Esophagus muscularis mucosa (tissue), 4 donors: ENCODE data around the gene RTEL1. TPM values are rescaled to one million over a fixed set of nuclear protein-coding genes. Genes with fewer than 3 reads are reported as not detected.
A peak's percentile ranks its signal among the peaks of the same experiment; 100 is the strongest.

ENCODE experiments used
- DNase-seq: peaks from one replicate; pipeline ENCODE4 v3.0.0-alpha.2; 2017; ENCODE audit errors: extremely low spot score
- H3K27ac ChIP-seq, 4 donors: fragments of 200-600 bp; sonication (generic); replicated peaks in 1 of 4; 1 replicate in 3 of 4; 2 replicates in 1 of 4; pipeline ENCODE4 v1.5.1; 2016 to 2019; ENCODE audit warnings: mild to moderate bottlenecking in 1 of 4
- H3K27me3 ChIP-seq, 4 donors: fragments of 200-600 bp; sonication (generic); one replicate each; pipeline versions ENCODE4 v1.5.1 to v1.6.0; 2016 to 2019
- H3K36me3 ChIP-seq, 4 donors: fragments of 200-600 bp; sonication (generic); one replicate each; pipeline ENCODE4 v1.5.1; 2016 to 2019
- H3K4me1 ChIP-seq, 4 donors: fragments of 200-600 bp; sonication (generic); one replicate each; pipeline ENCODE4 v1.5.1; 2016 to 2019
- H3K4me3 ChIP-seq, 4 donors: fragments of 200-600 bp; sonication (generic); 1 replicate in 2 of 4; 2 replicates in 2 of 4; pipeline ENCODE4 v1.5.1; 2016 to 2019; ENCODE audit warnings: mild to moderate bottlenecking in 4 of 4, moderate library complexity in 1 of 4
- H3K9me3 ChIP-seq, 4 donors: fragments of 200-600 bp; sonication (generic); 1 replicate in 3 of 4; 2 replicates in 1 of 4; pipeline ENCODE4 v1.5.1; 2016 to 2019
- EP300 ChIP-seq: sonication (generic); formaldehyde crosslinking; IDR thresholded peaks from one replicate; pipeline ENCODE4 v1.6.1; 2017; ENCODE audit warnings: antibody characterized with exemption
- POLR2A ChIP-seq: fragments of 450-650 bp; IDR thresholded peaks from one replicate; pipeline ENCODE4 v1.6.1; 2017; ENCODE audit warnings: antibody characterized with exemption, moderate library complexity, mild to moderate bottlenecking, low read depth
- POLR2AphosphoS5 ChIP-seq, 2 donors: sonication (generic); formaldehyde crosslinking; IDR thresholded peaks; one replicate each; pipeline ENCODE4 v1.6.1; 2017; ENCODE audit warnings: antibody characterized with exemption in 2 of 2
- WGBS: methylation state at CpG from one replicate; pipeline ENCODE4 v1.1.5; 2018; 5-methylcytosine and 5-hydroxymethylcytosine counted together
- intact Hi-C: fragments of 100-400 bp; cut with DNase I; formaldehyde crosslinking; loops from one replicate; pipeline ENCODE4 v1.15.1; 2023
- total RNA-seq, 4 donors: library from RNA; depleted of rRNA; stranded (reverse); fragments of >200 nt; gene quantifications; one replicate each; pipeline versions ENCODE4 v1.1.0 to v1.2.1, GENCODE V29; 2016
- TF ChIP-seq, protein P1 (sequence below), 3 experiments: fragments of 200-600 bp in 2 of 3; fragments of 450-650 bp in 1 of 3; sonication (generic) in 2 of 3; IDR thresholded peaks; one replicate each; pipeline ENCODE4 v1.5.1; 2017 to 2019; ENCODE audit warnings: antibody characterized with exemption in 3 of 3, mild to moderate bottlenecking in 2 of 3, moderate library complexity in 1 of 3

RTEL1 gene
- total RNA-seq, 4 donors from 2014 or later: 8.4 to 13.4 (median 9.6) TPM

DNA sequence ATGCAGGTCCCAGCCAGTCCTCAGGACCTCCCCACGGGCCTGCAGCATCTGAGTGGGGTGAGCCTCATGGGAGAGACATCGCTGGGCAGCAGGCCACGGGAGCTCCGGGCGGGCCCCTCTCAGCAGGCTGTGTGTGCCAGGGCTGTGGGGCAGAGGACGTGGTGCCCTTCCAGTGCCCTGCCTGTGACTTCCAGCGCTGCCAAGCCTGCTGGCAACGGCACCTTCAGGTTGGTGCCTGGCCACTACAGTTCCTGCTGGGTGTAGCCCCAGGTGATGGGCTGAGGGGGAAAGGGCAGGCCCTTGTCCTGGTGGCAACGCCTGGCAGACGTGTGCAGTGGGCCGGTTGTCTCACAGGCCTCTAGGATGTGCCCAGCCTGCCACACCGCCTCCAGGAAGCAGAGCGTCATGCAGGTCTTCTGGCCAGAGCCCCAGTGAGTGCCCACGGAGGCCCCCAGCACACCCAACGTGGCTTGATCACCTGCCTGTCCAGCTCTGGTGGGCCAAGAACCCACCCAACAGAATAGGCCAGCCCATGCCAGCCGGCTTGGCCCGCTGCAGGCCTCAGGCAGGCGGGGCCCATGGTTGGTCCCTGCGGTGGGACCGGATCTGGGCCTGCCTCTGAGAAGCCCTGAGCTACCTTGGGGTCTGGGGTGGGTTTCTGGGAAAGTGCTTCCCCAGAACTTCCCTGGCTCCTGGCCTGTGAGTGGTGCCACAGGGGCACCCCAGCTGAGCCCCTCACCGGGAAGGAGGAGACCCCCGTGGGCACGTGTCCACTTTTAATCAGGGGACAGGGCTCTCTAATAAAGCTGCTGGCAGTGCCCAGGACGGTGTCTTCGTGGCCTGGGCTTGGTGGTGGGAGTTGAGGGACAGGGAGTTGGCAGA lies 37.6 kb downstream of the RTEL1 start:
- Histone ChIP-seq H3K36me3 (peaks cover 7 to 56% (median 38%) of the 10 kb centered on the region in 4 donors), H3K4me3 (no peak overlapping the region), H3K4me1 (peaks cover 50 to 72% (median 68%) of the 10 kb centered on the region in 4 donors), H3K27ac (peak overlapping the region in 3 of 4 donors; percentile 16 to 43 (median 23)), H3K27me3 (no peaks in the 10 kb centered on the region), H3K9me3 (no peaks in the 10 kb centered on the region)
- intact Hi-C loops: no loop called here
- no peak for DNase-seq
- TF ChIP-seq EP300: no peak
- TF ChIP-seq, protein P1, sequence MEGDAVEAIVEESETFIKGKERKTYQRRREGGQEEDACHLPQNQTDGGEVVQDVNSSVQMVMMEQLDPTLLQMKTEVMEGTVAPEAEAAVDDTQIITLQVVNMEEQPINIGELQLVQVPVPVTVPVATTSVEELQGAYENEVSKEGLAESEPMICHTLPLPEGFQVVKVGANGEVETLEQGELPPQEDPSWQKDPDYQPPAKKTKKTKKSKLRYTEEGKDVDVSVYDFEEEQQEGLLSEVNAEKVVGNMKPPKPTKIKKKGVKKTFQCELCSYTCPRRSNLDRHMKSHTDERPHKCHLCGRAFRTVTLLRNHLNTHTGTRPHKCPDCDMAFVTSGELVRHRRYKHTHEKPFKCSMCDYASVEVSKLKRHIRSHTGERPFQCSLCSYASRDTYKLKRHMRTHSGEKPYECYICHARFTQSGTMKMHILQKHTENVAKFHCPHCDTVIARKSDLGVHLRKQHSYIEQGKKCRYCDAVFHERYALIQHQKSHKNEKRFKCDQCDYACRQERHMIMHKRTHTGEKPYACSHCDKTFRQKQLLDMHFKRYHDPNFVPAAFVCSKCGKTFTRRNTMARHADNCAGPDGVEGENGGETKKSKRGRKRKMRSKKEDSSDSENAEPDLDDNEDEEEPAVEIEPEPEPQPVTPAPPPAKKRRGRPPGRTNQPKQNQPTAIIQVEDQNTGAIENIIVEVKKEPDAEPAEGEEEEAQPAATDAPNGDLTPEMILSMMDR (IDR thresholded peaks at IDR 0.05): no peak
- TF ChIP-seq POLR2A: no peak
- no peak for TF ChIP-seq POLR2AphosphoS5 (IDR thresholded peaks at IDR 0.05)
- WGBS: 80% methylated on average over 1 of the region's 25 CpGs

DNA sequence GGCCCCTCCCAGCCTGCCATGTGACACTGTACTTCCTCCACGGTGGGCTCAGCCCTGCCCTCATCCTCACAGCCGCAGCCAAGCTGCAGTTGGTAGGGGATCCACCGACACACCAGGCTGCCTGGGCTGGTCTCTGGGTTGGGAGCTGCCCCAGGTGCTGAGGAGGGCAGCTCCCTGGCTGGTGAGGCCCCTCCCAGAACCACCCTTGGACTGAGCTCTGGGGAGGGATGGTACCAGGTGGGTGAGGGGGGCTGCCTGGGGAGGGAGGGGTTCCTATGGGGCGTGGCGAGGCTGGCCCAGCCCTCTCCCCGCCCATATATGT lies 38.2 kb downstream of the RTEL1 start:
- Histone ChIP-seq H3K4me1 (peaks cover 50 to 69% (median 63%) of the 10 kb centered on the region in 4 donors), H3K27me3 (no peaks in the 10 kb centered on the region), H3K27ac (peak overlapping the region in 3 of 4 donors; percentile 16 to 43 (median 23)), H3K36me3 (peaks cover 7 to 55% (median 41%) of the 10 kb centered on the region in 4 donors), H3K4me3 (peak overlapping the region; percentile 32 to 49 (median 39)), H3K9me3 (no peaks in the 10 kb centered on the region)
- WGBS: 20% methylated on average over 2 of the region's 6 CpGs
- no peak for DNase-seq
- TF ChIP-seq POLR2AphosphoS5 (IDR thresholded peaks at IDR 0.05) (no peak), POLR2A (no peak), EP300 (no peak)
- TF ChIP-seq, protein P1 (IDR thresholded peaks at IDR 0.05): no peak
- intact Hi-C loops: no loop called here

DNA sequence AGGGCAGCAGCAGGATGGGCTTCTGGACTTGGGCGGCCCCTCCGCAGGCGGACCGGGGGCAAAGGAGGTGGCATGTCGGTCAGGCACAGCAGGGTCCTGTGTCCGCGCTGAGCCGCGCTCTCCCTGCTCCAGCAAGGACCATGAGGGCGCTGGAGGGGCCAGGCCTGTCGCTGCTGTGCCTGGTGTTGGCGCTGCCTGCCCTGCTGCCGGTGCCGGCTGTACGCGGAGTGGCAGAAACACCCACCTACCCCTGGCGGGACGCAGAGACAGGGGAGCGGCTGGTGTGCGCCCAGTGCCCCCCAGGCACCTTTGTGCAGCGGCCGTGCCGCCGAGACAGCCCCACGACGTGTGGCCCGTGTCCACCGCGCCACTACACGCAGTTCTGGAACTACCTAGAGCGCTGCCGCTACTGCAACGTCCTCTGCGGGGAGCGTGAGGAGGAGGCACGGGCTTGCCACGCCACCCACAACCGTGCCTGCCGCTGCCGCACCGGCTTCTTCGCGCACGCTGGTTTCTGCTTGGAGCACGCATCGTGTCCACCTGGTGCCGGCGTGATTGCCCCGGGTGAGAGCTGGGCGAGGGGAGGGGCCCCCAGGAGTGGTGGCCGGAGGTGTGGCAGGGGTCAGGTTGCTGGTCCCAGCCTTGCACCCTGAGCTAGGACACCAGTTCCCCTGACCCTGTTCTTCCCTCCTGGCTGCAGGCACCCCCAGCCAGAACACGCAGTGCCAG lies 38.7 kb downstream of the RTEL1 start, which contains the start of gene TNFRSF6B:
TNFRSF6B (plus strand) TSS at position 25 of the 729 bp plus-strand sequence; CDS start at position 141, 116 bp downstream.
- intact Hi-C loops: no loop called here

DNA sequence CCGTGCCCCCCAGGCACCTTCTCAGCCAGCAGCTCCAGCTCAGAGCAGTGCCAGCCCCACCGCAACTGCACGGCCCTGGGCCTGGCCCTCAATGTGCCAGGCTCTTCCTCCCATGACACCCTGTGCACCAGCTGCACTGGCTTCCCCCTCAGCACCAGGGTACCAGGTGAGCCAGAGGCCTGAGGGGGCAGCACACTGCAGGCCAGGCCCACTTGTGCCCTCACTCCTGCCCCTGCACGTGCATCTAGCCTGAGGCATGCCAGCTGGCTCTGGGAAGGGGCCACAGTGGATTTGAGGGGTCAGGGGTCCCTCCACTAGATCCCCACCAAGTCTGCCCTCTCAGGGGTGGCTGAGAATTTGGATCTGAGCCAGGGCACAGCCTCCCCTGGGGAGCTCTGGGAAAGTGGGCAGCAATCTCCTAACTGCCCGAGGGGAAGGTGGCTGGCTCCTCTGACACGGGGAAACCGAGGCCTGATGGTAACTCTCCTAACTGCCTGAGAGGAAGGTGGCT lies 39.3 kb downstream of the RTEL1 start:
- intact Hi-C loops: no loop called here
- DNase-seq: no peak
- H3K4me1 ChIP-seq: peaks cover 50 to 70% (median 54%) of the 10 kb centered on the region in 4 donors

More for the DNA sequence above, 38.7 kb downstream of the RTEL1 start, which contains the start of gene TNFRSF6B:
- no peaks in the 10 kb centered on the region for H3K27me3 ChIP-seq
- WGBS: 17% methylated on average over 1 of the region's 52 CpGs
- H3K36me3 ChIP-seq: peaks cover 7 to 55% (median 42%) of the 10 kb centered on the region in 4 donors
- H3K4me3 ChIP-seq: peak within 1 kb of the TSS; percentile 32 to 49 (median 39)
- H3K27ac ChIP-seq: peak within 1 kb of the TSS in 3 of 4 donors; percentile 16 to 43 (median 23)
- TF ChIP-seq POLR2AphosphoS5 (IDR thresholded peaks at IDR 0.05) (peak in 1 of 2 donors; percentile 35), POLR2A (no peak)
- no peaks in the 10 kb centered on the region for H3K9me3 ChIP-seq
- no peak for DNase-seq
- H3K4me1 ChIP-seq: peaks cover 50 to 72% (median 60%) of the 10 kb centered on the region in 4 donors

More for the DNA sequence above, 39.3 kb downstream of the RTEL1 start:
- WGBS: 51% methylated on average over 4 of the region's 7 CpGs
- TF ChIP-seq, protein P1 (IDR thresholded peaks at IDR 0.05): no peak
- no peak for TF ChIP-seq POLR2A
- TF ChIP-seq EP300: no peak
- TF ChIP-seq POLR2AphosphoS5 (IDR thresholded peaks at IDR 0.05): no peak
- H3K9me3 ChIP-seq: no peaks in the 10 kb centered on the region
- H3K27ac ChIP-seq: peak overlapping the region in 1 of 4 donors; percentile 16
- H3K36me3 ChIP-seq: peaks cover 7 to 61% (median 44%) of the 10 kb centered on the region in 4 donors
- peak overlapping the region; percentile 32 to 49 (median 39) for H3K4me3 ChIP-seq
- no peaks in the 10 kb centered on the region for H3K27me3 ChIP-seq
